Smooth muscle cell (in vitro differentiated cells): ENCODE measurements around the gene CDV3. TPM values are rescaled to one million over a fixed set of nuclear protein-coding genes. Genes with fewer than 3 reads are reported as not detected.

Experiments used
- polyA plus RNA-seq: library from polyadenylated mRNA; unstranded; fragments of >200 nt; fragmentation: Nextera tagmentation; extraction: Ambion mirVana; gene quantifications from 2 replicates; pipeline ENCODE4 v1.2.1, GENCODE V29; 2016
- small RNA-seq: library from RNA; depleted of rRNA; stranded (forward); fragments of <200 nt; gene quantifications from one replicate; pipeline ENCODE3, GENCODE V24; 2014
- total RNA-seq: library from RNA; depleted of rRNA; stranded (reverse); fragments of >200 nt; gene quantifications from 2 replicates; pipeline ENCODE4 v1.2.3, GENCODE V29; 2014

The CDV3 gene
- total and polyA plus RNA-seq, 2 experiments from 2014 or later = 70.2 to 139 TPM

Small RNA genes within 50 kb of the gene (small RNA-seq; reads per million reads assigned to genes)
- gene AC022296.2 = not detected
- gene RF00438 = not detected

Other genes with a start within 250 kb of the CDV3 start
- not detected in 2 replicates for gene BFSP2, start 173.6 kb upstream of the CDV3 start, total RNA-seq
- not detected in 2 replicates for gene BFSP2, start 173.6 kb upstream of the CDV3 start, polyA plus RNA-seq
- 27.5 and 43.1 TPM in 2 replicates for gene TOPBP1, start 88.3 kb downstream of the CDV3 start, total RNA-seq
- gene TOPBP1, start 88.3 kb downstream of the CDV3 start, polyA plus RNA-seq = 8.3 and 8.4 TPM in 2 replicates
- 0.13 and 1.0 TPM in 2 replicates for gene TF, start 172.7 kb downstream of the CDV3 start, total RNA-seq
- 1.6 and 1.9 TPM in 2 replicates for gene TF, start 172.7 kb downstream of the CDV3 start, polyA plus RNA-seq
- 59.3 and 60.6 TPM in 2 replicates for gene SRPRB, start 232.1 kb downstream of the CDV3 start, total RNA-seq
- gene SRPRB, start 232.1 kb downstream of the CDV3 start, polyA plus RNA-seq = 78.9 and 98.3 TPM in 2 replicates